GM08714 (cell line): ENCODE results near the gene IER5.

Source experiments
- H3K4me3 ChIP-seq: fragments of 200-500 bp; sonication (Bioruptor generic); 2 replicates; pipeline ENCODE4 v1.5.1; 2014; ENCODE audit warnings: mild to moderate bottlenecking, low read length, inconsistent platforms
- ZNF274 ChIP-seq: IDR thresholded peaks from 2 replicates; pipeline ENCODE4 v1.6.1; 2012; ENCODE audit warnings: mild to moderate bottlenecking, low read depth, low read length

Gene IER5

DNA sequence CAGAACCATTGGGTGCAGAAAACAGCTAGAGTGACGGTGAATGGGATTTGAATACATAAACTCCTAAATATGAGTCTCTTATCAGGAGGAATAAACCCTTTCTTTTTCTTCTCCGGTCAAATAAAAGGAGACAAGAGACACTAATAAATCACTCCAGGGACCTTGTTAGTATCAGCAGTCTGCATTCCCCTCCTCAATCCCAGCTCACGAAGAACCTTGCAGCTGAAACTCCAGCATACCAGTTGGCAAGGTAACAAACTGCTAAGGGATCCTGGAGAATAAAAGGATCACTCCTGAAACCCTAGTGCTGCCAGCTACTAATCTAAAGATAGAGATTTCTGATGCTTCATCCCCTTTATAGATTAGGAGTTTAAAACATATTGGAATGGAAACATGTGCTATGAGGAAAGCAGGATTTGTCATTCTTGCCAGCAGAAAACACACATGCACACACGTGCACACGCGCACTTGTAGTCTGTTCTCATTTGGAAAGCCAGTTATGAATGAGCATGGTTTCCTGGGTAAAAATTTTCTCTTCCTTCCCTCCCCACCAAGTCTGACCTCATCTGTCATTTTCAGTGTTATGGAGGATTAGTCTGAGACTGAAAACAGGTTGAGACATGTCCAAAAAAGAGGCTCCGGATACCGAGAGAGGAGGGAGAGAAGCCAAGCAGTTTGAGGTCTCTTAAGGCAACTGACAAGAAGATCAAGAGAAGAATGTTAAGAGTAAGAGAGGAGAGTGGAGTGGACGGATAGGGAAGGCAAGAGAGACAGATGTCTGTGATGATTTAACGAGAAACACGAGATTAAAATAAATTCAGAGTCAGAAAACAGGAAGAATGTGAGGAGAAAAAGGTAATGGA, 10.9 kb downstream of the IER5 start:
- TF ChIP-seq ZNF274, result no peak
- peak overlapping the region; percentile 43 for H3K4me3 ChIP-seq

DNA sequence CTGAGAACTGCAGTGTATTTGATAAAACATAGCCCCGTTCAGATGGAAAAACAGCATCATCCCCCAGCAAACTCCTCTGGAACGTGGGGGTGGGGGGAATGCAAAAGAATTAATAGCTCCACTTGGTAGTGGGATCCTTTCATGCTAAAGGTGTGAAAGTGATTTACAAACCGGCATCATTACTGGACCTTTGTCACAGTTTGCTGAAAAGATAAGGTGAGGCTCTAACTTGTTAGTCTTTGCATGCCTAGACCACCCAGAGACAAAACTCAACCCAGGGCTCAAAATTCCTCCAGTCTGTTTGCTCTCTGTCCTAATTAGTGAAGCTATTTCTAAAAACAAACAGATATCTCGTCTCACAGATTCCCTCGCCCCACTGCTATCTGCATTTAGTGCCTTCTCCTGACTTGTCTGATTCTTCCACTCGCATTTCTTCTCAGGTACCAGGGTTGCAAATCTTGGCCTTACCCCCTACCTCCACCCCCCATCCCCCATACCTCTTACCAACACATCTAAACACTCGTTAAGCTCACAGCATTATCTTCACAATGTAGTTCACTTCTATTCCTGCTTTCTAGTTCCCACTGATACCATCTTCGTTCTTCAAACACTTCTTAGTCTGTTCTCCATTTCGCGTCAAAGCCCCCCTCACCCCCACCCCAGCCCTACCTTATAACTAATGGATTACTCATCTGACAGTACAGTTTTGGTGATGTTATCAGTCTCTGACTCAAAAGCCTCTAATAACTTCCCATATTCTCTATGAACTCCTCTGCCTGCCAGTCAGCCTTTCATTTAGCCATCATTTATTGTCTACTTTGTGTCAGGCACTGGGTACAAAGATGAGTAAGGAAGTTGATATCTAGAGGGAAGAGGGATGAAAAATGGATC, 11.8 kb downstream of the IER5 start:
- H3K4me3 ChIP-seq, result peak overlapping the region; percentile 43
- TF ChIP-seq ZNF274, result no peak

DNA sequence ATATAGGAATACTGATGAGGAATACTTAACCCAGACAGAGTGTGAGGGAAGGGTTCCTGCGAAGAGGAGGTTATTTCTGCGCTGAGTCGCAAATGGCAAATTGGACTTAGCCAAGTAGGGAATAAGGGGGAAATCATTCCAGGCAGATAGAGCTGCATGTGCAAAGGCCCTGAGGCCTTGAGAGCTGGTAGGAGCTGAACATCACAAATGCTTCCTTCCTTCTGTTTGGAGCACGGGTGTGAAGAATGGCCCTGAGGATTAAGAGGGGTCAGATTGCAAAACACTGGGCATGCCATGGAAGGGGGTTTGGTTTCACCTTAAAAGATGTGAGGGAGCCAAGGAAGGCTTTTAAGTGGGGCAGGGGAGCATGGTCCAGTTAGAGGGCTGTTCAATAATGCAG, 12.4 kb downstream of the IER5 start:
- TF ChIP-seq ZNF274, result no peak
- H3K4me3 ChIP-seq, result no peak overlapping the region

DNA sequence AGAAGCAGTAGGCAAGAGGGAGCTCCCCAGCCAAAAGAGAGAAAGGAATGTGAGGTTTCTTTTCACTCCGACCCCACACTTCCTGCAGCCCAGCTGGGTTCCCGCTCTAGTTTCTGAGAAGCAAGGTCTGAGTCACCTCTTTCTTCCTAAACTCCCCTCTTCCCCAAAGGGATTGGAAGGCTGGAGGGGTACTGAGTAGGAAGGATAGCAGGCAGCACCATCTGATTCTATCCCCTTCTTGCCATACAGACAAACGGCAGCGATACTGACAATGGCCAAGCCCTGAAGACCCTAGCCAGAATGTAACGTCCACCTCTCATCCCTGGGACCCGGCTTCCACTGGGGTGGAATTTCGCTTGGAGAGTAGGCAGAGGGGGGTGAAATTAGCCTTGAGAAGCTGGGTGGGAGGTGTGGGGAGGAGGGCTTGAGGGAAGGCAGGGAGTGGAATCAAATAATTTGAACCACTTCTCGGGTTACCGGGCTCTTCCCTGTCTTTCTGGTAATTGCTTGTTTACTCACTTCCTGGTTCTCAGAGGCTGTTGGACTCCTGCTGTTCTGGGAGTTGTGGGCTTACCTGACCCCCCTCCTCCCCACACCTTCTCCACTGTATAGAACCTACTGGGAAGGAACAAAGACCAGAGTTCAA, 13.2 kb downstream of the IER5 start:
- H3K4me3 ChIP-seq, result no peak overlapping the region
- no peak for TF ChIP-seq ZNF274

DNA sequence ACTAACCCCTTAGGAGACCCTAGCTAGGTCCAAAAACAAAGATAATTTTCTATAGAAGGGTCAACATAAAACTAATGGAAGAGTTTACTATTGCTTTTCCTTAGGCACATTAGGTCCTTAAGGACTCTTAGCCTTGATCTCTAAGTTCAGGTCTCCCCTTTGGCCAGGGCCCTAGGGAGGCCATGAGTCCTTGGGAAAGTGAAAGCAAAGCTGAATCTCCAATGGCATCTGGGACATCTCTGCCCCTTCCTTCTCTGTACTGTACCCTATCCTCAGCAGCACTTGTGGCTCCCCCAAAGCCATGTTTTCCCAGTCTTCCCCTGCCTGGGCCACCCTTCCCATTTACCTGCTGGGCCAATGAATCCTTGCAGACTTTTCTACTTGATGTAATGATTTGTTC, 14.3 kb downstream of the IER5 start:
- no peak for TF ChIP-seq ZNF274
- no peak overlapping the region for H3K4me3 ChIP-seq

DNA sequence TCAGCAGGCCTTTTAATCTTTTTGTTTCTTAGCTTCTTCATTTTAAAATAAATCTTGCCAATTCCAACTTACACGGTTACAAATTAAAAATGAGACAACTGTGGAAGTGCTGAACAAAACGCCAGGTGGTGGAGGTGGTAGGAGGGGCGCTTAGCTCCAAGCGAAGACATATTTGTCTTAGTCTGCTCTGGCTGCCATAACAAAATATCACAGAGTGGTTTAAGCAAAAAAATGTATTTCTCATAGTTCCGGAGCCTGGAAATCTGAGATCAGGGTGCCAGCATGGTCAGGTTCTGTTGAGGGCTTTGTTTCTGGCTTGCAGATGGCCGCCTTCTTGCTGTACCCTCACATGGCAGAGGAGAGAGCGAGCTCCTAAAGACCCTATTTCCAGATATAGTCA, 14.9 kb downstream of the IER5 start:
- H3K4me3 ChIP-seq, result peak overlapping the region; percentile 28; the same call in 1 of the 2 replicates
- no peak for TF ChIP-seq ZNF274

DNA sequence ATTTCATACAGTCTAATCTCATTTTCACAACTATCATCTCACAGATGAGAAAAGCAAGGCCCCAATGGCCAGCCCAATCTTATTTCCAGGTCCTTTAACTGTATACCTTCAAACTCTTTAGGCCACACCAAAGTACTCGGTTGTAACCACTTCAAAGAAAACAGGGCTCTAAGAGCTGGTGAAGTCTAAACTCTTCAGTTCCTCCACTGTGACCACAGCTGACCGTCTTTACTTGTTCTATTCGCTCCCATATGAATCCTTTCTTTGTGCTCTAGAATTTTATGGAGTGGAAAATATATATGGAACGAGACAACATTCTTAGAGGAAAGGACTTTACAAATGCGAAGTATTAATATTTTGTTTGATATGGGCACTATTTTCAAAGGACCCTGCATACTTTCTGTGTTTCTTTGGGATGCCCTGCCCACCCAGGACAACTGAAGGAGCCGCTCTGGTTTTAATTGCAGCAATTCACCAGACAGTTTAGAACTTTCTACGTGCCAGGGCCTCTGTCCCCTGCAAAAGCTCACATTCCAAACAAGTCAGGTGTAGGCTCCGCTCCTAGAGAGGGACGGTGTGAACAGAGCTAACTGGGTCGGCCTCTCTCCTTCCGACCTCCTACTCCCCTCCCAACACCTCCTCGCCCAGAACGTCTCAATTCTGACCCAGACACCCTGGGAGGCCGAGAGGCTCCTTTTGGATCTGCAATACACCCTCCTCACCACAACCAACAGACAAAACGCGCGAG, 15.7 kb downstream of the IER5 start:
- peak overlapping the region; percentile 87 for H3K4me3 ChIP-seq
- no peak for TF ChIP-seq ZNF274

DNA sequence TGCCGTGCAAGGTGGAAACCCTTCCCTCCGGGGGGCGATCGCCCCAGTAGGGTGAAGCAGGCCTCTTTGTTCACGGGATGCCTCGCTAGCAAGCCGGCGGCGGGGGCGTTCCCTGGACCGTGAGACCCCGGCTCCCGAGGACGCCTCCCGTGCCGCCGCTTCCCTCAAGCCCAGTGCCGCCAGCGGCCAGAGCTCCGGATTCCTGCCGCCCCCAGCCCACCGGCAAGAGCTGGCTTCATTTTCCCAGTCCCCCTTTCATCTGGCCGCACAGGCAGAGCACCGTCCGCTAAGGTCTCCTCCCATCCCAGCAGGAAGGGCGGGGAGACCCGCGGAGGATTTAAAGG, 16.3 kb downstream of the IER5 start:
- TF ChIP-seq ZNF274, result no peak
- peak overlapping the region; percentile 87 for H3K4me3 ChIP-seq

DNA sequence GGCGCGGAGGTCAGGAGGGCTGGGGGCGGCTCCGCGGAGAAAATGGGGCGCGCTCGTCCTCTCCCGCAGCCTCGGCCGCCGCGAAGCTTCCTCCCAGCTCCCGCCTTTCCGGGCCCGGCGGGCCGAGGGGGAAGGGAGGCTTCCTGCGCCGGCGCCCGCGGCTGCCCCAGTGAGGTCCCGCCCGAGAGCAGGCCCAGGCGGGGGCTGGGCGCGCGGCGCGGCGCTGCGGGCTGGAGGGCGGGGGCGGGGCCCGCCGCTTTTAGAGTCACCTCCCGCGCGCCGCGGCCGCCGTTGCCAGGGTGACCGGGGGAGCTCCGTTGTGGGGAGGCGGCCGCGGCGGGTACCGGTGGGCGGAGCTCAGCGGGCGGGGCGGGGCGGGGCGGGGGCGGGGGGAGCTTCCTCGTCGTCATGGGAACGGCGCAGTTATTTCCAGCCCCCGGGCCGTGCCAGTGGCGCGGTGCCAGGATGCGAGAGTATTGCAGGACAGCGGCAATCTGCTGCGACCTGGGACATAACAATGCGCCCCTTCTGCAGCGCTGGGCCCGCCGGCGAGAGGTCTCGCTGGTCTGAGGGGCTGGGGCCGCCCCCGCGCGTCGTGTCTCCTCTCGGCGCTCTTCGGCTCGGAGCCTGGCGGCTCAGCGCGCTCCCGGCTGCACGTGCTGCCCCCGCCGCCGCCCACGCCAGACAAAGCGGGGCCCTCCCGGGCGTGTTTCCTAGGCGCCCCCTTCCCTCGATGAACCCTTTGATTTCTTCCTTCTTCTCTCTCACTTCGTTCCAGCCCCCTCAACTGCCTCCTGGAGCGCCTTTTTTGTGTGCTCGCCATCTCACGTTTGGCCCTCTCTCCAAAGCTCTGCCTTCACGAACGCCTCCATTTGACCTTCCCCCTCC, 16.9 kb downstream of the IER5 start:
- H3K4me3 ChIP-seq, result peak overlapping the region; percentile 87
- TF ChIP-seq ZNF274, result no peak

DNA sequence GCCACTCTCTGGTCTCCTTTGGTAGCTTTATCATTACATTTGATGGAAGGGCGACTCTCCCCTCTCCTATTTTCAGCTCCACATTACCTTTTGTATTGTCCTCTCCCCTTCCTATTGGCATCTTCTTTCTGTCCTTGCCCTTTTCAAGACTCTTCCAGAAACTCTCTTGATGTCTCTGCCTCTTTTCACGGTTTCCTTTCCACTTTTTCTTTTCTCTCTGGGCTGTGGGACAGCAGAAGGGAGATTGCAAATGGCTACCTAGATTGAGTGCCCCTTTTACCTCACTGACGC, 17.5 kb downstream of the IER5 start:
- no peak for TF ChIP-seq ZNF274
- H3K4me3 ChIP-seq, result peak overlapping the region; percentile 33; the same call in 1 of the 2 replicates

DNA sequence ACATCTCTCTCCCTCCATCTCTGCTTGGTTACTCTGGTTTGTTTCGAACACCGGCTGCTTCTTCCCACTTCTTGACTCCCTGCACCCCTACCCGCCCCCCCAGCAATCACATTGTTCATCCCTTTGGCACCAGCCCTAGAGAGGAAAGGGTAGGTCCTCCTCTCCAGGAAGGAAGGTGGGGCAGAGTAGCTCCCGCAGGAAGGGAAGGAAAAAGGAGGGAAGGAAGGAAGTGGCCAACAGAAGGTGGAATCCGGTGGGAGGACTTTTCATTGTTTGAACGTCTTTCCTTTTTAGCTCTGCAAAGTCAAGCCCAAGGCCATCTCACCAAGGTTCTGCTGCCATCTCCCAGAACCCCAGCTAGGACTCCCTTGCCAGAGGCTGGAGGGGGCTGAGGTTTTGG, 18.0 kb downstream of the IER5 start:
- TF ChIP-seq ZNF274, result no peak
- no peak overlapping the region for H3K4me3 ChIP-seq

DNA sequence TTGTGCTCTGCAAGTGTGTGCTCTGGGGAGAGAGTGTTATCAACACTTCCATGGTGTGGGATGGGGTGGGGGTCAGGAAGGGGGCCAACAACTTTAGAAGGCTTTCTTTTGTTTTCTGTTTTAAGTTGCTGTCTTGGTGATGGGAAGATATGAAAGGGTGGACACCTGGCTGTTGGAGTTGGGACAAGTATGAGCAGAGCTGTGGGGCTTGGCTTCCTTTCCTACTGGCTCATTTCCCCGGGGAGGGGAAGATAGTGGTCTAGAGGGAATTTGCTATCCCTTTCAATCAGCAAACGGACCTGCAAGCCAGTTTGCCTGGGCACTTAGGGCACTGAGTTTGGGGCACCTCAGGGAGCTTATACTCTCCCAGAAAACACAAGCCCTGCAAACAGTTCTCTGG, 19.2 kb downstream of the IER5 start:
- TF ChIP-seq ZNF274, result no peak
- no peak overlapping the region for H3K4me3 ChIP-seq

DNA sequence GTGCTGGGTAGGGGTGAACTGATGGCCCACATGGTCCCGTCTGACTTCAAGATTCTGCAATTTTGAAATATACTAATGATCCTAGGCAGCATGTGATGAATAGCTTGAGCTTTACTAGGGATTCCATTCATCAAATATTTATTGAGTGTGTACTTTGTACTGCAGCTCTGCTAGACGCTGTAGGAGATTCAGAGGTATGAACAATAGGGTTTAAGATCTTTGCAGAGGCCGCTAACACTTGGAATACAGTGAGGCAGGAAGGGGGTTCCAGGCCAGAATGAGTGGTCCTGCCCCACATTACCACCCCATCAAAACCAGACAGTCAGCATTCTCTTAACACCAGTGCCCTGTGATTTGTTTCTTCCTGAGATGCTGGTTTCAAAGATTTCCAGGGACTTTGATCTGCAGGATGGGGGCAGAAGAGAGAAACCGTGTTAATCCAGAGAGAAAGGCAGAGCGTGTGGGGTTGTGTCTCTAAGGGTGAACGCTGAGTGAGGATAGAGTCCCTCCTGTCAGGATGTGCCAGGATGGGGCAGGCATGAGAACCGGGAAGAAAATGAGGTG, 19.9 kb downstream of the IER5 start:
- TF ChIP-seq ZNF274, result no peak
- no peak overlapping the region for H3K4me3 ChIP-seq
